ENCODE measurements around the gene SLC25A30. TPM values are rescaled to one million over a fixed set of nuclear protein-coding genes. Genes with fewer than 3 reads are reported as not detected.

SLC25A30 gene
- total and polyA plus RNA-seq, 2 of the 13 experiments (the other 11 are each of a cell fraction or from before 2014, with no cell fraction given): 19.6 to 22.5 TPM

GRCh38 chr13:45417790-45418534 lies at the start of gene SLC25A30 (continued):
- peak; percentile 72 for TF ChIP-seq SAP130 (CRISPR knock-in tag; IDR thresholded peaks at IDR 0.05; ENCODE audit: low read depth)
- TF ChIP-seq ETV6 (CRISPR knock-in tag; conservative IDR thresholded peaks at IDR 0.05): no peak; the same call in none of the 2 replicates
- TF ChIP-seq ZFP36L2 (CRISPR knock-in tag; IDR thresholded peaks at IDR 0.05): no peak
- TF ChIP-seq GMEB1 (CRISPR knock-in tag; IDR thresholded peaks at IDR 0.05; ENCODE audit: borderline replicate concordance): peak; percentile 72
- TF ChIP-seq ZNF33B (CRISPR knock-in tag; IDR thresholded peaks at IDR 0.05): no peak
- no peak for TF ChIP-seq ZNF616 (CRISPR knock-in tag; IDR thresholded peaks at IDR 0.05; ENCODE audit: low read depth)
- no peak for TF ChIP-seq ZFYVE20 (CRISPR knock-in tag; IDR thresholded peaks at IDR 0.05; ENCODE audit: borderline replicate concordance, low read depth)
- TF ChIP-seq SMAD9 (CRISPR knock-in tag; IDR thresholded peaks at IDR 0.05): no peak
- peak; percentile 83 for TF ChIP-seq BHLHE40 (IDR thresholded peaks at IDR 0.05; ENCODE audit: low read length)
- TF ChIP-seq ZNF772 (CRISPR knock-in tag; IDR thresholded peaks at IDR 0.05): peak; percentile 47; the same call in 1 of the 2 replicates
- peak; percentile 96 for TF ChIP-seq UBTF (CRISPR knock-in tag; IDR thresholded peaks at IDR 0.05)
- no peak for TF ChIP-seq ZNF780A (CRISPR knock-in tag; IDR thresholded peaks at IDR 0.05)
- TF ChIP-seq ZNF556 (CRISPR knock-in tag; IDR thresholded peaks at IDR 0.05; ENCODE audit: borderline replicate concordance): no peak
- no peak for TF ChIP-seq NCOA1 (CRISPR knock-in tag; IDR thresholded peaks at IDR 0.05)
- TF ChIP-seq SKI (IDR thresholded peaks at IDR 0.05; ENCODE audit: partially characterized antibody): peak; percentile 18
- TF ChIP-seq ZNF576 (CRISPR knock-in tag; IDR thresholded peaks at IDR 0.05): no peak
- 0 out of 2 replicates have a peak, but pooled peaks have one; percentile 14 for TF ChIP-seq MEF2D (CRISPR knock-in tag; IDR thresholded peaks at IDR 0.05)
- TF ChIP-seq ZNF34 (CRISPR knock-in tag; IDR thresholded peaks at IDR 0.05; ENCODE audit: borderline replicate concordance): peak; percentile 85; the same call in 1 of the 2 replicates
- no peak for TF ChIP-seq ATRX (CRISPR knock-in tag; IDR thresholded peaks at IDR 0.05; ENCODE audit: borderline replicate concordance)
- peak; percentile 23; the same call in 1 of the 2 replicates for TF ChIP-seq NCOR1 (IDR thresholded peaks at IDR 0.05; ENCODE audit: borderline replicate concordance, low read length)
- TF ChIP-seq HNF1A (IDR thresholded peaks at IDR 0.05; ENCODE audit: low read depth): no peak
- TF ChIP-seq HNF1A (CRISPR knock-in tag; IDR thresholded peaks at IDR 0.05; ENCODE audit: borderline replicate concordance): peak; percentile 41; the same call in 1 of the 2 replicates

All from HepG2 (cell line).